Stimulated activated naive CD8-positive, alpha-beta T cell treated with anti-CD3 and anti-CD28 coated beads, Interleukin-15, amount 100 ng/mL, for 72 hours (primary cell): Measurements from ENCODE around the gene EGLN1.
"Not testable (repeated sequence)": the region's sequence is repeated elsewhere in the genome, so short reads cannot be mapped to it uniquely, and the experiment has no call there.

Experiments used
- ATAC-seq: fragments of 150-1000 bp; cut with Tn5 transposase; 2 replicates; pipeline ENCODE4 v1.10.0; 2021; ENCODE audit warnings: mild to moderate bottlenecking, moderate library complexity
- DNase-seq, 2 donors: peaks; one replicate each; pipeline ENCODE4 v3.0.0; 2021 to 2022
- H3K27ac Mint-ChIP-seq, 2 donors: one replicate each; pipeline ENCODE4 v1.8.0; 2022; ENCODE audit warnings: mild to moderate bottlenecking in 2 of 2, mixed read lengths in 2 of 2, moderate library complexity in 2 of 2
- H3K27me3 Mint-ChIP-seq: one replicate; pipeline ENCODE4 v1.8.0; 2022; ENCODE audit warnings: mixed read lengths
- H3K4me1 Mint-ChIP-seq: one replicate; pipeline ENCODE4 v1.8.0; 2022; ENCODE audit warnings: mild to moderate bottlenecking, mixed read lengths
- H3K4me3 Mint-ChIP-seq, 2 donors: one replicate each; pipeline ENCODE4 v1.8.0; 2022; ENCODE audit warnings: mild to moderate bottlenecking in 2 of 2, mixed read lengths in 2 of 2, moderate library complexity in 1 of 2
- H3K9me3 Mint-ChIP-seq, 2 donors: one replicate each; pipeline ENCODE4 v1.8.0; 2022; ENCODE audit warnings: mixed read lengths in 2 of 2

The EGLN1 gene

DNA sequence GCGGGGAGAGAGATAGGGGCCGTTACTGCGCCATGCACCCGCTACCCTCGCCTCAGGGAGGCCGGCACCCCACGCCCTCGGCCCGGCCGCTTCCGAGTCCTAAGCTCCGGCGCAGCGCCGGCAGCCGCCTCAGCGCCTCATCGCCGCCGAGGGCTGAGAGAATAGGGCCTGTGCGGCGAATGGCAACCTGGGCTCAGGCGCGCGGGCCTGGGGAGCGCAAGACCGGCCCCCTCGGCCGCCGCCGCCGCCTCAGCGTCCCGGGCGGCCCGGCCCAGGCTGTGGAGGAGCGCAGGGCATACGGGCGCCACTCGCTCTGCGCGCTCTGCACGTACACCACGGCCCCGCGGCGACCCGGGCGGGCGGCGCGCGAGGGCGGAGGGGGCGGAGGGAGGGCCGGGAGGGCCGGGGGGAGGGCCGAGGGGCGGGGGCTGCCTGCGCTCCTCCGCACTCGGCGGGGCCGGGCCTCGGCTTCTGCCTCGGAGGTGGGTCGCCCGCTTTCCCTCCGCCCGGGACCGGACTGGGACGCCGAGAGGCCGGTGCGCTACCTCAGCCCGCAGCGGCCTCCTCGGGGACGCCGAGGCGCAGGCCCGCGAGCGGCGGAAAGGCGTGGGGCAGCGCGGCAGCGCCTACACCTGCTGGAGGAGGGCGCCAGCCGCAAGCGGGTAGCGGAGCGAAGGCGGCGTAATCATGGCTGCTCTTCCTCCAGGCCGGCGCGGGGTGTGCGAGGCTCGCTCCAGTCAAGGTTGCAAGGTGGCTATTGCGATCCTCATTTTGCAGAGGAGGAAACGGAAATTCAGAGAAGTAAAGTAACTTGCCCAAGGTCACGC, at the start of gene EGLN1:
Gene EGLN1, minus strand, starts transcription at position 317 of the 827 bp plus-strand sequence. CDS start 399 bp downstream, outside the sequence.
- H3K4me1 Mint-ChIP-seq, result peaks cover 23% of the 10 kb centered on the region
- H3K4me3 Mint-ChIP-seq, result peak within 1 kb of the TSS; percentile 88 to 100
- DNase-seq, result peak; percentile 88
- H3K27me3 Mint-ChIP-seq, result no peaks in the 10 kb centered on the region
- peak; percentile 90 for ATAC-seq
- peak within 1 kb of the TSS; percentile 95 to 96 for H3K27ac Mint-ChIP-seq
- no peaks in the 10 kb centered on the region for H3K9me3 Mint-ChIP-seq

DNA sequence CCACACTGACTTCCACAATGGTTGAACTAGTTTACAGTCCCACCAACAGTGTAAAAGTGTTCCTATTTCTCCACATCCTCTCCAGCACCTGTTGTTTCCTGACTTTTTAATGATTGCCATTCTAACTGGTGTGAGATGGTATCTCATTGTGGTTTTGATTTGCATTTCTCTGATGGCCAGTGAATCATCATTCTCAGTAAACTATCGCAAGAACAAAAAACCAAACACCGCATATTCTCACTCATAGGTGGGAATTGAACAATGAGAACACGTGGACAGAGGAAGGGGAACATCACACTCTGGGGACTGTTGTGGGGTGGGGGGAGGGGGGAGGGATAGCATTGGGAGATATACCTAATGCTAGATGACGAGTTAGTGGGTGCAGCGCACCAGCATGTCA, 49.4 kb upstream of the EGLN1 start:
- not testable (repeated sequence) for H3K4me1 Mint-ChIP-seq, H3K4me3 Mint-ChIP-seq, DNase-seq, H3K9me3 Mint-ChIP-seq, ATAC-seq, H3K27ac Mint-ChIP-seq
- peaks cover 55% of the 10 kb centered on the region for H3K27me3 Mint-ChIP-seq

- not testable (repeated sequence) for DNase-seq, H3K4me3 Mint-ChIP-seq, H3K9me3 Mint-ChIP-seq, ATAC-seq, H3K4me1 Mint-ChIP-seq, H3K27ac Mint-ChIP-seq
- peaks cover 55% of the 10 kb centered on the region for H3K27me3 Mint-ChIP-seq
Measured at GRCh38 chr1:231471027-231471426, 48.9 kb upstream of the EGLN1 start.

GRCh38 chr1:231467986-231468385, 45.9 kb upstream of the EGLN1 start:
- H3K27me3 Mint-ChIP-seq, result peaks cover 45% of the 10 kb centered on the region
- peaks cover 11 to 12% of the 10 kb centered on the region in 2 donors for H3K9me3 Mint-ChIP-seq
- peaks cover 17% of the 10 kb centered on the region for H3K4me1 Mint-ChIP-seq
- no peak overlapping the region for H3K4me3 Mint-ChIP-seq
- ATAC-seq (no peak), DNase-seq (no peak)
- no peak overlapping the region for H3K27ac Mint-ChIP-seq

GRCh38 chr1:231465051-231465450, 43.0 kb upstream of the EGLN1 start:
- ATAC-seq (peak; percentile 91), DNase-seq (peak in 1 of 2 donors; percentile 13)
- Mint-ChIP-seq H3K4me3 (peak overlapping the region in 1 of 2 donors; percentile 7), H3K27me3 (peaks cover 63% of the 10 kb centered on the region), H3K9me3 (peaks cover 21% of the 10 kb centered on the region in 2 donors), H3K27ac (peak overlapping the region in 1 of 2 donors; percentile 23), H3K4me1 (peaks cover 24% of the 10 kb centered on the region)

- H3K4me1 Mint-ChIP-seq, result peaks cover 27% of the 10 kb centered on the region
- H3K27ac Mint-ChIP-seq, result peak overlapping the region in 1 of 2 donors; percentile 93
- peaks cover 77% of the 10 kb centered on the region for H3K27me3 Mint-ChIP-seq
- H3K9me3 Mint-ChIP-seq, result peaks cover 21% of the 10 kb centered on the region in 2 donors
- ATAC-seq (no peak), DNase-seq (no peak)
- no peak overlapping the region for H3K4me3 Mint-ChIP-seq
Measured at GRCh38 chr1:231463541-231463940, 41.5 kb upstream of the EGLN1 start.

DNA sequence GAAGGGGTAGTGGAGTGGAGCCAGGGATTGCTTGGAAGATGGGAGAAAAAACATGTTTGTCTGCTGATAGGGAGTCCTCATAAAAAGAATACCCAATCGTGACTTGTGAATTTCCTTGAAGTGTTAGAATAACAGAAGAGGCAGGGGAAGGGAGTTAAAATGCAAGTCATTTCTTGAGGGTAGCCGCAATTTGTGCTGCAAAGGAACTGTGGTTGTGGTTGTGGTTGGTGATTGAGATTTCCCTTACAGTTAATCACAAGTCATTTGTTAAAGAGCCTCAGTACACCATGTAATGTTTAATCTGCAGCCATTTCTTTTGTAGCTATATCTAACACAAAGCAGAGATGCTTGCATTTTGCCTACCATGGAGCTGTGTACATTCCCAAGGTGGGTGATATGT, 38.5 kb upstream of the EGLN1 start:
- peak; percentile 93 for ATAC-seq
- Mint-ChIP-seq H3K27me3 (peaks cover 79% of the 10 kb centered on the region), H3K4me3 (no peak overlapping the region), H3K4me1 (peaks cover 27% of the 10 kb centered on the region), H3K27ac (peak overlapping the region in 1 of 2 donors; percentile 37), H3K9me3 (peaks cover 21 to 25% of the 10 kb centered on the region in 2 donors)
- DNase-seq, result peak; percentile 65 to 71

DNA sequence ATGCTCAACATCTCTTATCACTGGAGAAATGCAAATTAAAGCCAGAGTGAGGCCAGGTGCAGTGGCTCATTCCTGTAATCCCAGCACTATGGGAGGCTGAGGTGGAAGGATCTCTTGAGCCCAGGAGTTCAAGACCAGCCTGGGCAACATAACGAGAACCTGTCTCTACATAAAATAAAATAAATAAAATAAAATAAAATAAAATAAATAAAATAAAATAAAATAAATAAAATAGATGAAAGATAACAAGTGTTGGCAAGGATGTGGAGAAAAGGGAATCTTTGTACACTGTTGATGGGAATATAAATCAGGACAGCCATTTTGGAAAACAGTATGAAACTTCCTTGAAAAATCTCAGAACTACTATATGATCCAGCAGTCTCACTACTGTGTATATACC, 37.4 kb upstream of the EGLN1 start:
- not testable (repeated sequence) for DNase-seq, ATAC-seq, H3K4me3 Mint-ChIP-seq, H3K27ac Mint-ChIP-seq
- Mint-ChIP-seq H3K9me3 (peaks cover 21 to 24% of the 10 kb centered on the region in 2 donors), H3K27me3 (peaks cover 88% of the 10 kb centered on the region), H3K4me1 (peaks cover 15% of the 10 kb centered on the region)

DNA sequence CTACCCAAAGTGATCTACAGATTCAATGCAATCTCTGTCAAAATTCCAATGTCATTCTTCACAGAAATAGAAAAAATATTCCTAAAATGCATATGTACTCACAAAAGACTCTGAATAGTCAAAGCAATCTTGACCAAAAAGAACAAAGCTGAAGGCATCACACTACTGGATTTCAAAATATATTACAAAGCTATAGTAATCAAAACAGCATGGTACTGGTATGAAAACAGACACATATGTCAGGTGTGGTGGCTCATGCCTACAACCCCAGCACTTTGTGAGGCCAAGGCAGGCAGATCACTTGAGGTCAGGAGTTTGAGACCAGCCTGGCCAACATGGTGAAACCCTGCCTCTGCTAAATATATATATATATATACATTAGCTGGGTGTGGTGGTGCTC, 35.9 kb upstream of the EGLN1 start:
- not testable (repeated sequence) for H3K27ac Mint-ChIP-seq, ATAC-seq, DNase-seq, H3K4me3 Mint-ChIP-seq
- H3K9me3 Mint-ChIP-seq, result peaks cover 11 to 13% of the 10 kb centered on the region in 2 donors
- H3K4me1 Mint-ChIP-seq, result peaks cover 10% of the 10 kb centered on the region
- H3K27me3 Mint-ChIP-seq, result peaks cover 88% of the 10 kb centered on the region

- H3K9me3 Mint-ChIP-seq, ATAC-seq, H3K27ac Mint-ChIP-seq, H3K4me1 Mint-ChIP-seq, H3K4me3 Mint-ChIP-seq, DNase-seq: not testable (repeated sequence)
- H3K27me3 Mint-ChIP-seq, result peaks cover 100% of the 10 kb centered on the region
Measured at GRCh38 chr1:231454133-231454532, 32.0 kb upstream of the EGLN1 start.

DNA sequence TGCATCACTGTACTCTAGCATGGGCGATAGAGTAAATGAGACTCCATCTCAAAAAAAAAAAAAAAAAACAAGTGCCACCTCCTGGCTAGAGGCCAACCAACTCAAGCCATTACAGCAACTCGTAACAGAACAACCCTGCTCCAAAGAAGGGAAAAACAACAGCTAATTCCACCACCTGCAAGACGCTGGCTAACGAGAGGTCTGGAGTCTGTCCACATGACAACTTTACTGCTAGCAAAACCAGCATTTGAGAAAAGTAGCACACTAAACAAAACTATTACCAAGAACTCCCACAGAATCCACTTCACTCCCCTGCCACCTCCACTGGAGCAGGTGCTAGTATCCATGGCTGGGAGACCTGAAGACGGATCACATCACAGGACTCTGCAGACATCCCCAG, 24.1 kb upstream of the EGLN1 start:
- ATAC-seq (no peak), DNase-seq (no peak)
- Mint-ChIP-seq H3K27ac (no peak overlapping the region), H3K9me3 (peaks cover 6 to 16% of the 10 kb centered on the region in 2 donors), H3K4me3 (no peak overlapping the region), H3K27me3 (peaks cover 78% of the 10 kb centered on the region), H3K4me1 (no peaks in the 10 kb centered on the region)

DNA sequence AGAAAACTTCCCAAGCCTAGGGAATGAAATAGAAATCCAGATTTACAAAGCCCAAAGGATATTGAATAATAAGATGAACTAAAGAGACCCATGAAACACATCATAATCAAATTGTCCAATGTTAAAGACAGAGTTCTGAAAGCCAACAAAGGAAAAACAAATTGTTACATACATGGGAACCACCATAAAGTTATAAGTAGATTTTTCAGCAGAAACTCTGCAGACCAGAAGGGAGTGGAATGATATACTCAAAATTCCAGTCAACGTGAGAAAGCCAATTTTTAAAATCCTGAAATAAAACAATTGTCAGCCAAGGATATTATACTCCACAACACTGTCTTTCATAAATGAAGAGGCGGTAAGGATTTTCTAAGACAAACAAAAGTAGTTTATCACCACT, 22.0 kb upstream of the EGLN1 start:
- no peak for ATAC-seq
- peaks cover 6 to 10% of the 10 kb centered on the region in 2 donors for H3K9me3 Mint-ChIP-seq
- DNase-seq, result no peak
- H3K27ac Mint-ChIP-seq, result no peak overlapping the region
- no peak overlapping the region for H3K4me3 Mint-ChIP-seq
- H3K27me3 Mint-ChIP-seq, result peaks cover 57% of the 10 kb centered on the region
- H3K4me1 Mint-ChIP-seq, result no peaks in the 10 kb centered on the region

- H3K27ac Mint-ChIP-seq, result no peak overlapping the region
- peaks cover 6 to 10% of the 10 kb centered on the region in 2 donors for H3K9me3 Mint-ChIP-seq
- no peak overlapping the region for H3K4me3 Mint-ChIP-seq
- H3K27me3 Mint-ChIP-seq, result peaks cover 57% of the 10 kb centered on the region
- H3K4me1 Mint-ChIP-seq, result no peaks in the 10 kb centered on the region
- ATAC-seq (no peak), DNase-seq (no peak)
Measured at GRCh38 chr1:231443363-231443762, 21.3 kb upstream of the EGLN1 start.

DNA sequence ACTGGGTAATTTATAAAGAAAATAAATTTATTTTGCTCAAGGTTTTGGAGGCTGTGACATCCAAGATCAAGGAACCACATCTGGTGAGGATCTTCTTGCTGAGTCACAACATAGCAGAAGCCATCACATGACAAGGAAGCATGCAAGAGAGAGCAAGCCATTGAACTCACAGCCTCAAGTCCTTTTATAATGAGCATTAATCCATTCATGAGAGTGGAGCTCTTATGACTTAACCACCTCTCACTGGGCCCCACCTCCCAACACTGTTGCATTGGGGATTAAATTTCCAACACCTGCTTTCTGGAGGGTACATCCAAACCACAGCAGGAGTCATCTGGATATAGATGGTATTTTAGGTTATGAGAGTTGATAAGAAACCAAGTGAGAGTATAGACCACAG, 20.6 kb upstream of the EGLN1 start:
- no peak overlapping the region for H3K27ac Mint-ChIP-seq
- no peak for ATAC-seq
- H3K9me3 Mint-ChIP-seq, result peaks cover 6 to 10% of the 10 kb centered on the region in 2 donors
- no peak for DNase-seq
- H3K4me3 Mint-ChIP-seq, result no peak overlapping the region
- H3K4me1 Mint-ChIP-seq, result no peaks in the 10 kb centered on the region
- H3K27me3 Mint-ChIP-seq, result peaks cover 57% of the 10 kb centered on the region

GRCh38 chr1:231432996-231433395, 10.9 kb upstream of the EGLN1 start:
- ATAC-seq (no peak), DNase-seq (no peak)
- Mint-ChIP-seq H3K27ac (no peak overlapping the region), H3K4me1 (no peaks in the 10 kb centered on the region), H3K4me3 (no peak overlapping the region), H3K27me3 (peaks cover 34% of the 10 kb centered on the region), H3K9me3 (no peaks in the 10 kb centered on the region)

DNA sequence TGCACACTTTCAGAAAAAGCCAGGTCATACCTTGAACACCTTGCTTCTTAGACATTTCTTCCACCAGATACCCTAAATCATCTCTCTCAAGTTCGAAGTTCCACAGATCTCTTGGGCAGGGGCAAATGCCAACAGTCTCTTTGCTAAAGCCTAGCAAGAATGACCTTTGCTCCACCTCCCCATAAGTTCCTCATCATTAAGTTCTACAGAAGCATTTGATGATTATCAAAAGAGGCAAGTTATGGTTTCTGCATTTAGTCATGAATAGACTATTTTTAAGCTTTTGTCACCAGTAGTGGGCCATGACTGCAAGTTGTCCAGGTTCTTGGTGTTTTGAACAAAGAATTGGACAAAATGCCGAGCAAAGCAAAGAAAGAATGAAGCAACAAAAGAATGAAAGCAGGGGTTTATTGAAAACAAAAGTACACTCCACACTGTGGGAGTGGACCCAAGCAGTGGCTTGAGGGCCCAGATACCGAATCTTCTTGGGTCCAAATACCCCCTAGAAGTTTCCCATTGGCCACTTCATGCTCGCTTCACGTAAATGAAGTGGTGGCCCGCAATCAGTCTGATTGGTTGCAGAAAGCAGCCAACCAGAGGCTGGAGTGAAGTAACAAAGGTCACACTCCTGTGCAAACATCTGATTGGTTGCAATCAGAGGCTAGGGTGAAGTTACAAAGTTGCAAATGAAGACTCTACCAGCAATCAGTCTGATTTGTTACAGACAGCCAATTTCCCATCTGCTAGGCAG, 9.8 kb upstream of the EGLN1 start:
- Mint-ChIP-seq H3K27ac (no peak overlapping the region), H3K4me1 (no peaks in the 10 kb centered on the region), H3K9me3 (no peaks in the 10 kb centered on the region), H3K27me3 (peaks cover 31% of the 10 kb centered on the region), H3K4me3 (no peak overlapping the region)
- ATAC-seq (no peak), DNase-seq (no peak)
